Neural progenitor cell (in vitro differentiated cells): ENCODE measurements around the gene ZNF253.
"Not testable (repeated sequence)": the region's sequence is repeated elsewhere in the genome, so short reads cannot be mapped to it uniquely, and the experiment has no call there.

Experiments
- CTCF ChIP-seq: fragments of 200-600 bp; sonication (generic); IDR thresholded peaks from 2 replicates; pipeline ENCODE4 v1.5.1; 2017; ENCODE audit warnings: antibody characterized with exemption, mild to moderate bottlenecking
- EZH2 ChIP-seq: fragments of 200-600 bp; sonication (generic); IDR thresholded peaks from 2 replicates; pipeline ENCODE4 v1.6.1; 2017; ENCODE audit warnings: antibody characterized with exemption, mild to moderate bottlenecking, moderate library complexity
- EZH2phosphoT487 ChIP-seq: fragments of 200-600 bp; sonication (generic); IDR thresholded peaks from 2 replicates; pipeline ENCODE4 v1.6.1; 2017; ENCODE audit warnings: antibody characterized with exemption

DNA sequence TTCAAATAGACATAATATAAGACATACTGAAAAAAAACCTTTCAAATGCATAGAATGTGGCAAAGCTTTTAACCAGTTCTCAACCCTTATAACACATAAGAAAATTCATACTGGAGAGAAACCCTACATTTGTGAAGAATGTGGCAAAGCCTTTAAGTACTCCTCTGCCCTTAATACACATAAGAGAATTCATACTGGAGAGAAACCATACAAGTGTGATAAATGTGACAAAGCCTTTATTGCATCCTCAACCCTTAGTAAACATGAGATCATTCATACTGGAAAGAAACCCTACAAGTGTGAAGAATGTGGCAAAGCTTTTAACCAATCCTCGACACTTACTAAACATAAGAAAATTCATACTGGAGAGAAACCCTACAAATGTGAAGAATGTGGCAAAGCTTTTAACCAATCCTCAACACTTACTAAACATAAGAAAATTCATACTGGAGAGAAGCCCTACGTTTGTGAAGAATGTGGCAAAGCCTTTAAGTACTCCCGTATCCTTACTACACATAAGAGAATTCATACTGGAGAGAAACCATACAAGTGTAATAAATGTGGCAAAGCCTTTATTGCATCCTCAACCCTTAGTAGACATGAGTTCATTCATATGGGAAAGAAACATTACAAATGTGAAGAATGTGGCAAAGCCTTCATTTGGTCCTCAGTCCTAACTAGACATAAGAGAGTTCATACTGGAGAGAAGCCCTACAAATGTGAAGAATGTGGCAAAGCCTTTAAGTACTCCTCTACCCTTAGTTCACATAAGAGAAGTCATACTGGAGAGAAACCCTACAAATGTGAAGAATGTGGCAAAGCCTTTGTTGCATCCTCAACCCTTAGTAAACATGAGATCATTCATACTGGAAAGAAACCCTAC, 68.0 kb downstream of the ZNF253 start:
- TF ChIP-seq CTCF, EZH2, EZH2phosphoT487: not testable (repeated sequence)
